MM.1S (cell line): ENCODE measurements around the gene TMEM182.

Source experiments
- CTCF ChIP-seq: fragments of 300-600 bp; sonication (generic); IDR thresholded peaks from 2 replicates; pipeline ENCODE4 v1.5.1; 2016; ENCODE audit warnings: antibody characterized with exemption, low read length, mixed read lengths
- EZH2 ChIP-seq: fragments of 300-600 bp; sonication (generic); optimal IDR thresholded peaks from 2 replicates; pipeline ENCODE3; 2017; ENCODE audit warnings: low read depth, mild to moderate bottlenecking, antibody characterized with exemption, low read length, mixed read lengths
- EZH2phosphoT487 ChIP-seq: fragments of 300-600 bp; sonication (generic); IDR thresholded peaks from 2 replicates; pipeline ENCODE4 v1.6.1; 2018; ENCODE audit warnings: antibody characterized with exemption, low read length

GRCh38 chr2:102780467-102780866 is 18.6 kb downstream of the TMEM182 start:
- TF ChIP-seq CTCF (no peak), EZH2 (no peak), EZH2phosphoT487 (no peak)
